ENCODE data around the gene CDH13.

Gene CDH13

GRCh38 chr16:82965808-82966207 is 339.0 kb downstream of the CDH13 start:
- DNase-seq = no peak

GRCh38 chr16:82967424-82967823 is 340.7 kb downstream of the CDH13 start:
- DNase-seq = no peak

- no peak for DNase-seq
These were observed 344.4 kb downstream of the CDH13 start for GRCh38 chr16:82971126-82971525.

GRCh38 chr16:82972331-82972919 is 345.7 kb downstream of the CDH13 start:
- DNase-seq = no peak

- DNase-seq = no peak
These were observed 352.8 kb downstream of the CDH13 start for GRCh38 chr16:82979406-82980111.

- no peak for DNase-seq
These were observed 354.0 kb downstream of the CDH13 start for GRCh38 chr16:82980810-82981209.

GRCh38 chr16:82987767-82988166 is 361.0 kb downstream of the CDH13 start:
- DNase-seq = no peak

GRCh38 chr16:82990155-82990554 is 363.4 kb downstream of the CDH13 start:
- DNase-seq = no peak

GRCh38 chr16:82991410-82991809 is 364.6 kb downstream of the CDH13 start:
- no peak for DNase-seq

GRCh38 chr16:82991966-82992675 is 365.4 kb downstream of the CDH13 start:
- DNase-seq = no peak

- no peak for DNase-seq
These were observed 366.0 kb downstream of the CDH13 start for GRCh38 chr16:82992786-82993185.

GRCh38 chr16:82993415-82993814 is 366.6 kb downstream of the CDH13 start:
- DNase-seq = no peak

GRCh38 chr16:82993926-82994325 is 367.2 kb downstream of the CDH13 start:
- DNase-seq = no peak

GRCh38 chr16:82995286-82995923 is 368.6 kb downstream of the CDH13 start:
- no peak for DNase-seq

GRCh38 chr16:82995924-82996441 is 369.2 kb downstream of the CDH13 start:
- no peak for DNase-seq

GRCh38 chr16:82996814-82997213 is 370.0 kb downstream of the CDH13 start:
- DNase-seq = no peak

- no peak for DNase-seq
These were observed 372.9 kb downstream of the CDH13 start for GRCh38 chr16:82999711-83000110.

GRCh38 chr16:83002351-83003334 is 375.9 kb downstream of the CDH13 start:
- DNase-seq = no peak

GRCh38 chr16:83004868-83005652 is 378.3 kb downstream of the CDH13 start:
- no peak for DNase-seq

- DNase-seq = no peak
These were observed 378.9 kb downstream of the CDH13 start for GRCh38 chr16:83005653-83006160.

Data from activated effector memory CD4-positive, alpha-beta T cell treated with Interleukin-2 at 50 U/mL for 16 hours (primary cell).